Stimulated activated naive CD8-positive, alpha-beta T cell treated with anti-CD3 and anti-CD28 coated beads, Interleukin-15, Interleukin-2, amounts not matched to agents 100 ng/mL and 50 ng/mL, for 24 hours (primary cell): Measurements from ENCODE around the gene IGLL1.
"Not testable (repeated sequence)": the region's sequence is repeated elsewhere in the genome, so short reads cannot be mapped to it uniquely, and the experiment has no call there.

Experiments used
- H3K27ac Mint-ChIP-seq: one replicate; pipeline ENCODE4 v1.8.0; 2021; ENCODE audit warnings: mild to moderate bottlenecking, mixed read lengths
- H3K27me3 Mint-ChIP-seq: one replicate; pipeline ENCODE4 v1.8.0; 2021; ENCODE audit warnings: mixed read lengths
- H3K36me3 Mint-ChIP-seq: one replicate; pipeline ENCODE4 v1.8.0; 2021; ENCODE audit warnings: low read depth, mixed read lengths
- H3K4me1 Mint-ChIP-seq: one replicate; pipeline ENCODE4 v1.8.0; 2021; ENCODE audit warnings: low read depth, mixed read lengths
- H3K4me3 Mint-ChIP-seq: one replicate; pipeline ENCODE4 v1.8.0; 2021; ENCODE audit warnings: mild to moderate bottlenecking, mixed read lengths
- H3K9me3 Mint-ChIP-seq: one replicate; pipeline ENCODE4 v1.8.0; 2021; ENCODE audit warnings: mixed read lengths

IGLL1 gene

GRCh38 chr22:23603266-23603665, 23.2 kb upstream of the IGLL1 start:
- no peaks in the 10 kb centered on the region for H3K27me3 Mint-ChIP-seq
- no peaks in the 10 kb centered on the region for H3K36me3 Mint-ChIP-seq
- H3K27ac Mint-ChIP-seq = no peak overlapping the region
- H3K9me3 Mint-ChIP-seq = no peaks in the 10 kb centered on the region
- no peaks in the 10 kb centered on the region for H3K4me1 Mint-ChIP-seq
- H3K4me3 Mint-ChIP-seq = no peak overlapping the region

GRCh38 chr22:23598805-23599518, 18.9 kb upstream of the IGLL1 start:
- no peaks in the 10 kb centered on the region for H3K9me3 Mint-ChIP-seq

GRCh38 chr22:23597576-23598268, 17.6 kb upstream of the IGLL1 start:
- H3K4me3 Mint-ChIP-seq, H3K9me3 Mint-ChIP-seq, H3K27ac Mint-ChIP-seq, H3K4me1 Mint-ChIP-seq, H3K27me3 Mint-ChIP-seq, H3K36me3 Mint-ChIP-seq: not testable (repeated sequence)

More at GRCh38 chr22:23598805-23599518, 18.9 kb upstream of the IGLL1 start:
- H3K4me3 Mint-ChIP-seq = no peak overlapping the region
- no peaks in the 10 kb centered on the region for H3K4me1 Mint-ChIP-seq
- H3K27me3 Mint-ChIP-seq = no peaks in the 10 kb centered on the region
- H3K27ac Mint-ChIP-seq = no peak overlapping the region
- no peaks in the 10 kb centered on the region for H3K36me3 Mint-ChIP-seq

GRCh38 chr22:23595904-23596303, 15.8 kb upstream of the IGLL1 start:
- H3K4me1 Mint-ChIP-seq, H3K36me3 Mint-ChIP-seq, H3K4me3 Mint-ChIP-seq, H3K27me3 Mint-ChIP-seq, H3K27ac Mint-ChIP-seq, H3K9me3 Mint-ChIP-seq: not testable (repeated sequence)

GRCh38 chr22:23591846-23592245, 11.8 kb upstream of the IGLL1 start:
- H3K4me1 Mint-ChIP-seq = no peaks in the 10 kb centered on the region
- no peaks in the 10 kb centered on the region for H3K36me3 Mint-ChIP-seq
- H3K27ac Mint-ChIP-seq = no peak overlapping the region
- H3K27me3 Mint-ChIP-seq = no peaks in the 10 kb centered on the region
- H3K4me3 Mint-ChIP-seq = no peak overlapping the region
- no peaks in the 10 kb centered on the region for H3K9me3 Mint-ChIP-seq

- H3K4me1 Mint-ChIP-seq = no peaks in the 10 kb centered on the region
- no peak overlapping the region for H3K4me3 Mint-ChIP-seq
- H3K9me3 Mint-ChIP-seq = no peaks in the 10 kb centered on the region
- H3K36me3 Mint-ChIP-seq = no peaks in the 10 kb centered on the region
- no peaks in the 10 kb centered on the region for H3K27me3 Mint-ChIP-seq
- no peak overlapping the region for H3K27ac Mint-ChIP-seq
These were observed 11.2 kb upstream of the IGLL1 start for GRCh38 chr22:23591201-23591791.

- Mint-ChIP-seq H3K4me3 (no peak overlapping the region), H3K4me1 (peaks cover 3% of the 10 kb centered on the region), H3K27ac (no peak overlapping the region), H3K9me3 (no peaks in the 10 kb centered on the region), H3K36me3 (no peaks in the 10 kb centered on the region), H3K27me3 (peaks cover 10% of the 10 kb centered on the region)
These were observed 3.7 kb upstream of the IGLL1 start for GRCh38 chr22:23583836-23584235.

- Mint-ChIP-seq H3K27me3 (peaks cover 10% of the 10 kb centered on the region), H3K4me3 (no peak overlapping the region), H3K4me1 (peaks cover 3% of the 10 kb centered on the region), H3K9me3 (no peaks in the 10 kb centered on the region), H3K36me3 (no peaks in the 10 kb centered on the region), H3K27ac (no peak overlapping the region)
These were observed 3.1 kb upstream of the IGLL1 start for GRCh38 chr22:23583153-23583552.

- no peaks in the 10 kb centered on the region for H3K36me3 Mint-ChIP-seq
- H3K4me1 Mint-ChIP-seq = peaks cover 7% of the 10 kb centered on the region
- H3K27me3 Mint-ChIP-seq = peaks cover 16% of the 10 kb centered on the region
- no peak overlapping the region for H3K27ac Mint-ChIP-seq
- no peaks in the 10 kb centered on the region for H3K9me3 Mint-ChIP-seq
- H3K4me3 Mint-ChIP-seq = no peak overlapping the region
These were observed 1.2 kb upstream of the IGLL1 start for GRCh38 chr22:23581260-23581650.

GRCh38 chr22:23580576-23581259, 628 bp upstream of the IGLL1 start:
- H3K27me3 Mint-ChIP-seq = peaks cover 21% of the 10 kb centered on the region
- no peak overlapping the region for H3K4me3 Mint-ChIP-seq
- no peak overlapping the region for H3K27ac Mint-ChIP-seq
- H3K36me3 Mint-ChIP-seq = no peaks in the 10 kb centered on the region
- H3K9me3 Mint-ChIP-seq = no peaks in the 10 kb centered on the region
- H3K4me1 Mint-ChIP-seq = peaks cover 8% of the 10 kb centered on the region

- no peak overlapping the region for H3K27ac Mint-ChIP-seq
- H3K4me1 Mint-ChIP-seq = peaks cover 6% of the 10 kb centered on the region
- H3K4me3 Mint-ChIP-seq = no peak overlapping the region
- H3K27me3 Mint-ChIP-seq = peaks cover 18% of the 10 kb centered on the region
- no peaks in the 10 kb centered on the region for H3K9me3 Mint-ChIP-seq
- no peaks in the 10 kb centered on the region for H3K36me3 Mint-ChIP-seq
These were observed 810 bp downstream of the IGLL1 start for GRCh38 chr22:23579280-23579679.

GRCh38 chr22:23578306-23578705, 1.8 kb downstream of the IGLL1 start:
- Mint-ChIP-seq H3K27ac (no peak overlapping the region), H3K4me1 (peaks cover 5% of the 10 kb centered on the region), H3K4me3 (no peak overlapping the region), H3K36me3 (no peaks in the 10 kb centered on the region), H3K9me3 (no peaks in the 10 kb centered on the region), H3K27me3 (peaks cover 17% of the 10 kb centered on the region)

- Mint-ChIP-seq H3K36me3 (no peaks in the 10 kb centered on the region), H3K9me3 (no peaks in the 10 kb centered on the region), H3K4me3 (no peak overlapping the region), H3K27ac (no peak overlapping the region), H3K4me1 (peaks cover 5% of the 10 kb centered on the region), H3K27me3 (peaks cover 14% of the 10 kb centered on the region)
These were observed 3.4 kb downstream of the IGLL1 start for GRCh38 chr22:23576681-23577080.

- no peak overlapping the region for H3K4me3 Mint-ChIP-seq
- no peaks in the 10 kb centered on the region for H3K9me3 Mint-ChIP-seq
- no peak overlapping the region for H3K27ac Mint-ChIP-seq
- H3K4me1 Mint-ChIP-seq = peaks cover 5% of the 10 kb centered on the region
- H3K36me3 Mint-ChIP-seq = no peaks in the 10 kb centered on the region
- H3K27me3 Mint-ChIP-seq = peaks cover 11% of the 10 kb centered on the region
These were observed 4.5 kb downstream of the IGLL1 start for GRCh38 chr22:23575601-23576000.

GRCh38 chr22:23574877-23575276, 5.2 kb downstream of the IGLL1 start:
- no peaks in the 10 kb centered on the region for H3K9me3 Mint-ChIP-seq
- peaks cover 5% of the 10 kb centered on the region for H3K4me1 Mint-ChIP-seq
- H3K27me3 Mint-ChIP-seq = peaks cover 11% of the 10 kb centered on the region
- no peak overlapping the region for H3K27ac Mint-ChIP-seq
- H3K36me3 Mint-ChIP-seq = no peaks in the 10 kb centered on the region
- H3K4me3 Mint-ChIP-seq = no peak overlapping the region
